ENCODE results near the gene MAD1L1.

DNA sequence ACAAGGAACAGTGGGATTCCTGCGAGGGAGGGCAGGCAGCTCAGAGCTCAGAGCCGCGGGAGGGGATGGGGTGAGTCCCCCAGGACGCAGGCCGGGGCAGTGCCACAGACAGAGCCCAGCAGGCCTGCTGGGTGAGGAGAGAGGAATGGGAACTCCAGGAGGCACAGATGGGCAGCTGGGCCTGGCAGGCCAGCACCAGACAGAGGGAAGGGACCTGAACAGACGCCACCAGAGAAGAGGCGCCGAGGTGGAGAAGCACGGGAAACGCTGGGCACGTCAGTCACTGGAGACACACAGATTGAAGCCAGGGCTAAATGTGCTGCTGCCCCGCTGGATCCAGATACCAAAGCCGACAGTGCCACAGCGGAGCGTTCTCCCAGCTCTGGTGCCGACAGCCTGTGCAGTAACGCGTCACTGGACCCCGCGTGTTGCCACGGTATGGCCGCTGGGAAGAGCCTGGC, 225.8 kb downstream of the MAD1L1 start:
- TF ChIP-seq, protein P1, sequence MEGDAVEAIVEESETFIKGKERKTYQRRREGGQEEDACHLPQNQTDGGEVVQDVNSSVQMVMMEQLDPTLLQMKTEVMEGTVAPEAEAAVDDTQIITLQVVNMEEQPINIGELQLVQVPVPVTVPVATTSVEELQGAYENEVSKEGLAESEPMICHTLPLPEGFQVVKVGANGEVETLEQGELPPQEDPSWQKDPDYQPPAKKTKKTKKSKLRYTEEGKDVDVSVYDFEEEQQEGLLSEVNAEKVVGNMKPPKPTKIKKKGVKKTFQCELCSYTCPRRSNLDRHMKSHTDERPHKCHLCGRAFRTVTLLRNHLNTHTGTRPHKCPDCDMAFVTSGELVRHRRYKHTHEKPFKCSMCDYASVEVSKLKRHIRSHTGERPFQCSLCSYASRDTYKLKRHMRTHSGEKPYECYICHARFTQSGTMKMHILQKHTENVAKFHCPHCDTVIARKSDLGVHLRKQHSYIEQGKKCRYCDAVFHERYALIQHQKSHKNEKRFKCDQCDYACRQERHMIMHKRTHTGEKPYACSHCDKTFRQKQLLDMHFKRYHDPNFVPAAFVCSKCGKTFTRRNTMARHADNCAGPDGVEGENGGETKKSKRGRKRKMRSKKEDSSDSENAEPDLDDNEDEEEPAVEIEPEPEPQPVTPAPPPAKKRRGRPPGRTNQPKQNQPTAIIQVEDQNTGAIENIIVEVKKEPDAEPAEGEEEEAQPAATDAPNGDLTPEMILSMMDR (conservative IDR thresholded peaks at IDR 0.05; ENCODE audit: low read length) = no peak
- TF ChIP-seq EZH2phosphoT487 (IDR thresholded peaks at IDR 0.05; ENCODE audit: borderline replicate concordance, low read depth, low read length) = no peak

Data from OCI-LY7 (cell line).